Stimulated activated CD8-positive, alpha-beta memory T cell treated with anti-CD3 and anti-CD28 coated beads, Interleukin-4, amount 100 ng/mL, for 1 hour (primary cell): ENCODE measurements around the gene ADCY5.

Experiments used
- DNase-seq, 2 donors: peaks; one replicate each; pipeline ENCODE4 v3.0.0-alpha.2; 2020; ENCODE audit warnings: low read depth in 2 of 2, low spot score in 1 of 2

ADCY5 gene

DNA sequence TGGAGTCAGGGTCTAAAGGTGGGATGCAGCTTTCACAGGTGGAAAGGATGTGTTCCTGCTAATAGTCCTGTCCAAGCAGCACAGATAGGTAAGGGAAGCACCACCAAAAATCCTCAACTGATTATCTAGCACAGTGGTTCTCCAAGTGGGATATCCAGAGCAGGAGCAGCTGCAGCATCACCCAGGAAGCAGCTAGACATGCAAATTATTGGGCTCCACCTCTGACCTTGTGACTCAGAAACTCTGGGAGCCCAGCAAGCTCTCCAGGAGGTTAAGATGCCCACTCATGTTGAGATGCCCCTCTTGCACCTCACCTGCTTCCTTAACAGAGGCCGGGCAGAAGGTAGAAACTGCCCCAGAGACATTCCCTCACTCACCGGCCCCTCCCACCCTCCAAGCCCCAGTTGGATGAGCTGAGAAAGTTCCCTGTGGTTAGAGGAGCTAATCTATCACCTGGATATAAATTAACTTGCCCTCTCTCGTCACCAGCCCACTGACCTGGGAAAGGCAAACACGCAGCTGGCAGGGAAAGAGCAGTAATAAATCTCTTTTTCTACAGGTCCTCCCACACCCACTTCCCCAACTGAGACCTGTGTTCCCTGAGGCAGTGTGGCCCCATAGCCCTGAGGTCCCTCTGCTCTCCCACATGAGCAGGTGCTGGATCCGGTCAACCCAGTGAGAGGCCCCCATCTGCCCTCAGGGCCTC is 39.3 kb downstream of the ADCY5 start:
- no peak for DNase-seq

DNA sequence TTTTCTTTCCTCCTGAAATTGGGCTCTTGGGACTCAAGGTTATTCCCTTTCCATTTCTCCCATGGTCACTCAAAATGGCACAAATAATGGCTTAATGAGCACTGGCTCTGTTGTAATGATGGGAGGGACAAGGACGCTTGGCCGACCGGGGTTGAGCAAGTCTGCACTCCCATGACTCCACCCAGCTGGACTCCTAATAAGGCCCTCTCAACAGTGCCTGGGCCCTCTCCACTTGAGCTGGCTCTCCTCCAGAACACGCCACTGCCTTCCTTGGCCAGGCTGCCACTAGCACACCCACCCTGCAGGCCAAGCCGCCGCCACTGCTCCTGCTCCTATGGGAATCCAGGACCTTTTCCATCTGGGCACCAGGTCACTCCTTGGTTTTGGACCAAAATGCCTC is 42.3 kb downstream of the ADCY5 start:
- no peak for DNase-seq

DNA sequence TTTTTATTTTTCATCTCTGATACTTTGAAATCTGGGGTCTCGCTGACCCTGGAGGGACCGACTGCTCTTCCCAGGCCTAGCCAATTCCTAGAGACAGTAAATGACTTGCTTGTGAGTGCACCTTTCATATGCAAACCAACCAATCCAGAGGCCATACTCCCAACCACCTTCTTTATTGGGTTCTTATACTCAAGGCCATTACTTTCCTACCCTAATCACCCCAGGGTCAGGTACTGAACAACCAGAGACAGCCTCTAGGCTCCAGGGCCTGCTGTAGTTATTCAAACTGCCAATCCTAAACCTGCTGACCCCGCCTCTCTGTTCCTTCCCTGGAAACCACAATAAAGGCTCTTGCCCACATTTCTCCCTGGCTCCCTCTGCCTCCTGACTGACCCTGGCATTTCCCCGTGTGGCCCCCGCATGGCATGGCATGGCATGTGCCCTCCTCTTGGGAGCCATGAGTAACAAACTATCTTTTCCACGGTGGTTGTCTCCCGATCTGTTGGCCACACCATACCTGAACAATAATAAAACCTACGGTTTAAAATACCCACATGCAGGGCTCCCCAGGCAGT is 42.9 kb downstream of the ADCY5 start:
- DNase-seq, result no peak

DNA sequence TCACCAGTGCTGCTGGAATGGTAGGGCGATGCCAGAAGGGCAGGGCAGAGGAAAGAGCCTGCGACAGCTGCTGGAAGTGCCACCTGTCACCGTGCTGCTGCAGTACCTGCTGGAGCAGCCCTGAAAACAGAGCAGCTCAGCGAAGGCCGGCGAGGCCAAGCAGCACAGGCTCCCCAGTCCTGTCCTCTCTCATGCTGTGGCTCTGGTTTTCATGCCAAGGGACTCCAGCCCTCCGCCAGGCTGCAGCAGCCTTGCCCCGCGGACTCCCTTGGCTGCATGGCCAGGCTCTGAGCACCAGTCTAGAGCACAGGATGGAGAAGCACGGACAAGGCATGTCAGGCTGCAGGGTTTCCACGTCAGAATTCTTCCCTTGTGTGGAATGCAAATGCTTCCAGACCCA is 43.9 kb downstream of the ADCY5 start:
- DNase-seq, result no peak

DNA sequence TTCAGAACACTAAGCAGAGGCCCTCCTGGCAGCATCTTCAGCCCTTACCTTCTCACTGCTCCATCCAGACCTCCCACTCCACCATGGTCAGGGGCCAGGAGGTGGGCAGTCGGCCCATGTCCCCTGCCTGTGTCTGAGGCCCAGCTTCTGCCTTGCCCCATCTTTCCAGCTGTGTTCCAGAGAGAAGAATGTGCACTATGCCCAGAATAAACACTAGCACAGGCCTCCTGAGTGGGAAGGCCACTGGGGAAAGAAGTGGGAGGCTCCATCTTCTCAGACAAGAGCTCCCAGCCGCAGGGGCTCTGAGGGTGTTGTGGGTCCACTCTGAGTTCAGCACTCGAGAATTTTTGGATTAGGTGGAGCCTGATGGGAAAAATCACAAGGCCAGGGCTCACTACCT is 44.5 kb downstream of the ADCY5 start:
- DNase-seq, result no peak

DNA sequence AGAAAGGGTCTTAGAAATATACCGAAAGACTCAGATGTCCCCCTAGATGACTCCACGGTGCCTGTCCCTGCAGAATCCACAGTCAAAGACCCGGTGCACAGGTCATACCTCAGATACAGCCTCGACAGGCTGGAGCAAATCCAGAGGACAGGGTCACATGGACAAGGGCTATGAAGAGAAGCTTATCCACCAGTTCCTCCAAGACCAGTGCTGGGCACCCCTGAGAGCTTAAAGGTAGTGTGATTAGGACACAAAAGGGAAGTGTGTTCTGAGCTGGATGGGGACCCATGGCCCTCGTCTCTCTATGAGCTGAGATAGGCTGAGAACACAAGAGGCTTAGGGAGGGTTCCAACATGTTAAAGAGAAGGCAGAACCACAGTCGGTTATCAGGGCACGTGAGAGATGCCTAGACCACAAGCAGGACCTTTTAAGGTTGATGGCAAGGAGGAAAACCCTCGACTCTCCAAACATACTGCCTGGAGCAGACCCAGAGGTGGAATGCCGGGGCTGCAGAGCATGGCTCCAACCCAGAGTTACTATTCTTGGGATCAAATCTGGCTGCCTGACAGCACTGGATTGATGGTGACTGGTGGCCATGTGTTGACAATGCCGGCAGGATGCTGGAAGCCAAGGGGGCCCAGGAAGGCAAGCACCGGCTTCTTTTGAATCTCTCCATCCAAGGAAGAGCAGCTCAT is 46.9 kb downstream of the ADCY5 start:
- no peak for DNase-seq

DNA sequence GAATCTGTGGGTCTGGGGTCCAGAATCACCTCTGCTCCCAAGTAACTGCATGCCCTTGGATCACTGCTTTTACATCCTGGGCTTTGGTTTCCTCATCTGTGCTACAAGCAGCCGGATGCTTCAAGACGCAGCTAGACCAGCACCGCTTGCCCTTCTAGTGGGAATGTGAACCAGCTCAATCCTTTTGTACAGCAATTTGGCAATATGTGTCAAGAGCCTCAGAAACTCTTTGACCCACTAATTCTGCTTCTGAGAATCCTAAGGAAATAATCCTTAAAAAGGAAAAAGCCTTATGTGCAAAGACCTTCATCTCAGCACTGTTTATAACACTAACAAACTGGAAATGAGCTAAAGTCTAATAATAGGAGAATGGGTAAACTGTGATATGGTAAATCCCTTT is 48.7 kb downstream of the ADCY5 start:
- DNase-seq, result no peak

DNA sequence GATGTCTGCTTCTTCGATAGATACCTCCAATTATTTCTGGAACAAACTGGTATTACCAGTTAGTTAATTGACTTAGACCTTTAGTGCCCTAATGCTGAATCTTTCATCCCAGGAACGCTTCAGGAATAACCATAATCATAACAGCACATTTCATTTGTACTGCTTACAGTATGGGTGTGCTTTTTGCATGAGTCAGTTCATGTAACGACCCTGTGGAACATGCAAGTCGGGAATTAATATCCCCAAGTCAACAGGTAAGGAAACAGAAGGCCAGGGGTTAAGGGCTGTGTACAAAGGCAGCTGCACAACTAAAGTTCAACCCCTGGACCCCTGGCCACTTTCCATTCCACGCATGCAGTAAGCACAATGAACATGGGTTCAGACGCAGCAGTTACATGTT is 49.2 kb downstream of the ADCY5 start:
- DNase-seq, result no peak

DNA sequence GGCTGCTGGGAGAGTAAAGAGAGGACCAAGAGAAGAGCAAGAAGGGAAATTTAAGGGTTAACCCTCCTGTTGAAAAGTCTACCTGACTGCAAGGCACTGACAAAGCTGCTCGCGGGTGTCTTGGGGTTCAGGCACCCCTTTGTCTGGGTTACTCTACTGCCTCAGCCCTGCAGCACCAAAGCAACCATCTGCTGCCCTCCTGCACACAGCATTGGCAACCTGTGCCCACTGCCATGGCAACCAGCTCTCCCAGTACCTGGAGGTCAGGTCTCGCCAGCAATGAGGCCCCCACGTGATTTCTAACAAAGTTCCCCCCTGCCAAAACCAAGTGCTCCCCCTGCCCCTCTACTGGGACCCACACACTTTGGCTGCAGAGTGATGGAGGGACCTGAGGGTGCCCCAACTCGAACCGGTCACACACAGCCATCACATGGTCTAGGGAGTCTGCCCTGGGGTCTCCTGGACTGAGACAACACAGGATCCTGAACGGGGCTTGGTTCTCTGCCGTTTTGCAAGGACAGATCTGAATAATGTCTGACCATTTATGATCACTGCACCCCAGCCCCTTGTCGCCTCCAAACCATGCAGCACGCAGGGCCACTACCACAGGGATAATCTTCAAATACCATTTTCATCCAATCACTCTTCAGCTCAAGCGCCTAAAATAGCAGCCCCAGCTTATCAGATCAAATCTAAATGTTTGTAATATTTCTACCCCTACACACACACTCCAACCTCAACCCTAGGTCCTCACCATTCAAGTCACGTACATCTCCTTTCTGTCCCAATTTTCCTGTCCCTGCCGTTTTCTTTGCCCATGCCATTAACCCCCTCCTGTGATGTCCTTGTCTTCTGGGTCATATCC is 50.7 kb downstream of the ADCY5 start:
- no peak for DNase-seq

DNA sequence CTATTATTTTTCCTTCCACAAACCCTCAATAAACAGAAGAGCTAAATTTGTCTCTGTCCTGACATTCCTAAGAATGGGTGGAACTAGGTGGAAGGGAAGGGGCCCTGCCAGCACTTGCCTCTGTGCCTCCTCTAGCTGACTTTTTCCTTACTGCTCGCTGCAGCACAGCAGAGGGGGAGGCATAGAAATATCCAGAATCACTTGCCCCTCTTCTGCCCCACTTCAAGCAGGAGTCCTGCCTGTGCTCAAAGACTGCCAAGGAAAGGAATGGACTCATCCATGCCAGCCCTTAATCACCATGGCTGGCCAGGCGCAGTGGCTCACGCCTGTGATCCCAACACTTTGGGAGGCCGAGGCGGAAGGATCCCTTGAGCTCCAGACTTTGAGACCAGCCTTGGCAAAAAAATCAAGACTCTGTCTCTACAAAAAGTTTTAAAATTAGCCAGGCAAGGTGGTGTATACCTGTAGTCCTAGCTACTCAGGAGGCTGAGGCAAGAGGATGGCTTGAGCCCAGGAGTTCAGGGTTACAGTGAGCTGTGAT is 51.8 kb downstream of the ADCY5 start:
- DNase-seq, result no peak

DNA sequence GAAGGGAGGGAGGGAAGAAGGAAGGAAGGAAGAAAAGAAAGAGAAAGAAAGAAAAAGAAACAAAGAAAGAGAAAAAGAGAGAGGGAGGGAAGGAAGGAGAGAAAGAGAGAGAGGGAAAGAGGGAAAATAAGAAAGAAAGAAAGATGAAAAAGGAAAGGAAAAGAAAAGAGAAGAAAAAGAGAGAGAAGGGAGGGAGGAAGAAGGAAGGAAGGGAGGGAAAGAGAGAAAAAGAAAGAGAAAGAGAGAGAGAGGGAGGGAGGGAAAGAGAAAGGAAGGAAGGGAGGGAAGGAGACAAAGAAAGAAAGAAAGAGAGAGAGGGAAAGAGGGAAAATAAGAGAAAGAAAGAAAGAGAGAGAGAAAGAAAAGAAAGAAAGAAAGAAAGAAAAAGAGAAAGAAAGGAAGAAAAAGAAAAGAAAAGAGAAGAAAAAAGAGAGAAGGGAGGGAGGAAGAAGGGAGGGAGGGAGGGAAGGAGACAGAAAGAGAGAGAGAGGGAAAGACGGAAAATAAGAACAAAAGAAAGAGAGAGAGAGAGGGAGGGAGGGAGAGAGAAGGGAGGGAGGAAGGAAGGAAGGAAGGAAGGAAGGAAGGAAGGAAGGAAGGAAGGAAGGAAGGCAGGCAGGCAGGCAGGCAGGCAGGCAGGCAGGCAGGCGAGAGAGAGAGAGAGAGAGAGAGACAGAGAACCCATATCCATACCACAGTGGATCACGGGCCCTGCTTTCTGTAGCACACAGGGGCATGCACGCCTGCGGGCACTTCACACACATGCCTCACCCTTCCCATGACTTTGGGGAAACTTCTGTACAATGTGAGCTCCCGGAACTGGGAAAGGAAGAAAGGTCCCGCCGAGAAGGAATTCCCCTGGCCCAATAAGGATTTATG is 52.5 kb downstream of the ADCY5 start:
- DNase-seq, result no peak

DNA sequence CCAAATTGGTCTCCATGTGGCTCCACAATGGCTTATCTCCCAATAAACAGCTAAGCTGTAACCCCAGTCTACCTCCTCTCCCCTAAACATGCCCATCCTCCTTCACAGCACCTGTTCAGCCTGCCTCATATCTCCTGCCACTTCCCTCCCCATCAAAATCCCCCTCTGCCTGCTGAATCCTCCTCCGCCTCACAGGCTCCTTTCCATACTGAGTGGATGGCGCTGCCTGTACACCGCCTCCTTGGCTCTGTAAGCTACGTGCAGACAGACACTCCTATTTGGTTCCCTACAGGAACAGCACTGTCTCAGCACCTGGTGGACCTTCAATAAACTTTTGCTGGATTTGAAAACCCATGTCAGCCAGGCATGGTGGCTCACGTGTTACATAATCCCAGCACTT is 53.7 kb downstream of the ADCY5 start:
- no peak for DNase-seq

DNA sequence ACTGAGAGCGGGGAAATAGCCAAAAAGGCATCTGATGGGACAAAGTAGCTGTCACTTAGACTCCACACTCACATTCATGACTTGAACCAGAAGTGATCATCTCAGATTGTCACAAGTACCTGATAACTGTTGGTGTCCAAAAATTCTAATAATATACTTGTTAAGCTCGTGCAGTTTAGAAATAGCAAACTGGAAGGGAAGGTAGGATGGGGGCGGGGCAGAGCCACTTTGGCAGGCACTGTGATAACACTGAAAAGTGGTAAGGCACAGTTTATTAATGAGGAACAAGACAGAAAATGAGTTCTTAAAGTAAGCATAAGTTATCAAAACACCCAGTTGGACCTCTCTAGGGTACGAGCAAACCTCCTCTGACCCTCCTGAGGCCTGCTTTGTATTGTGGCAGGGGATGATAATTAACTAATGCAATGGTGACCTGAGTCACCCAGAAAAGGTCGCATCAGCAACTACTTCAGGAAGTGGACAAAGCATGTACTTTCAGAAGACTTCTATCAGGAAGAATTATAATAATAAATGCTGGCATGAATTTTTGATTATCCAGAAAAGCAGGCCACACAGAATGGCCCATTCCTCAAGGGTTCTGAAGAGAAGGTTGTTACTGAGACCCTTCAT is 54.4 kb downstream of the ADCY5 start:
- no peak for DNase-seq

DNA sequence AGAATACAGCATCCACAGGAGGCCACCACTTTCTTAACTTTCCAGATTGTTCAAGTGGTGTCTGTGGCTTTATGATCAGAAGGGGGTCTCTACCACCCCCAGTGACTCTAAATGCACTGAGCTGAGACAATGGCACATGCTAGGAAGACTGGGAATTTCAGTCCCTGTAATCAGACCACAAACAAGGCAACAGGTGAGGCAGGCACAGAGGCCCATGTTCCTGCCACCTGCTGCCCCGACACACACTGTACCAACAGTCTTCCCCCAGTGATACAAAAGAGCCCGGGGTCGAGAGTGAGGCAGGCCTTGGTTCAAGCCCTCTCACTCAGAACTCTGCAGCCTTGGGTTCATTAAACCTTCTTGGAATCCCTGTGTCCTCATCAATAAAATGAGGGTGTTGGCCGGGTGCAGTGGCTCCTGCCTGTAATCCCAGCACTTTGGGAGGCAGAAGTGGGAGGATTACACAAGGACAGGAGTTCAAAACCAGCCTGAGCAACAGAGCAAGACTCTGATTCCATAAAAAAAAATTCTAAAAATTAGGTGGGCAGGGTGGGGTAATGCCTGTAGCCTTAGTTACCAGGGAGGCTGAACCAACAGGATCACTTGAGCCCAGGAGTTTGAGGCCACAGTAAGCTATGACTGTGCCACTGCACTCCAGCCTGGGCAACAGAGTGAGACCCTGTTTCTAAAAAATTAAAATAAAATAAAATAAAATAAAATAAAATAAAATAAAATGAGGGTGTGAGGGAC is 55.8 kb downstream of the ADCY5 start:
- DNase-seq, result no peak

DNA sequence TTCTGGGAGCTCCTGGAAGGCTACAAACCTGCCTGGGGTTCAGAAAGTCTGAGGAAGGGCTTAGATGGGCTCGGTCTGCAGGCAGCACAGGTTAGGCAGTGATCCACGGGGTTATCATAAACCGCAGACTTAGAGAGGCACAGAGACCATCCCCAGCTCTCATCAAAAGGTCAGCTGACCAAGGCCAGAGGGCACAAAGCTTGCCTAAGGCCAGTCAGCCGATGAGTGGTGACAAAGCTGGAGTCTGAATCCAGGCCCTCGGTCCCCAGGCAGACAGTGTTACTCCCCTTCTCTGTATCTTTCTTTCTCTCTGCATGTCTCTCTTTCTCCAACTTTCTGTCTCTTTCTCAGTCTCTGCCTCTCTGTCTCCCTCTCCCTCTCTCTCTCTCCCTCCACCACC is 56.5 kb downstream of the ADCY5 start:
- DNase-seq, result no peak

DNA sequence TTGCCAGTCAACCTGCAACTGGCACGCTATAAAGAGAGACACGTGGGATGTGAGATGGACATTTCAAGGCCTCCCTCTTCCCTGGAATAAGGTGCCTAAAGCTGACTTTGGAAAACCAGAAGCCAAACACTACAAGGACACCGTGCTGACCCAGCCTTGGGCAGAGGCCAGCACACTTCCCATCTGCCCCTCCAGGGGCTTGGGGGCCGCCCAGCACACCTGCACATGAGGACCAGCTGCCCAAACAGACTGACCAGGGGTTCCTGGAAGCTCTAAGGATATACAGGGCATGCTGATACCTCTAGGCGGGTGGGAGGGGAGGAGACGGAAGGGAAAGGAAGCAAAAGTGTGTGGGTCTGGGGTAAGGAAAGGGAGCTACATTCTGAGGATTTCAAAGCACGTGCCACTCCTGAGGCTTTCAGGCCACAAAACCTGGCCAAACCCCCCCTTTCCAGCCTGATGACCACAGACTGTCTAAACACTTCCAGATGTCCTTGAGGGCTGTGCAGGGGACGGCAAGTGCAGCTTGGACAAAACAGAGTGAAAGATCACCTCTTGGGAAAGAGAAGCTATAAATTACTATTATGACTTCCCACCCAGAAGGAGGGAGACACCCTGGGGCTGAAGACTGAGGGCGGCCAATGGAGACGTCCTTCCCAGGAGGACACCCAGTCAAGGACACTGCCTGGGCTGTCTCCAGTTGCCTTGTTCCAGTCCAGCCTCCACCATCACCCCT is 57.9 kb downstream of the ADCY5 start:
- no peak for DNase-seq

DNA sequence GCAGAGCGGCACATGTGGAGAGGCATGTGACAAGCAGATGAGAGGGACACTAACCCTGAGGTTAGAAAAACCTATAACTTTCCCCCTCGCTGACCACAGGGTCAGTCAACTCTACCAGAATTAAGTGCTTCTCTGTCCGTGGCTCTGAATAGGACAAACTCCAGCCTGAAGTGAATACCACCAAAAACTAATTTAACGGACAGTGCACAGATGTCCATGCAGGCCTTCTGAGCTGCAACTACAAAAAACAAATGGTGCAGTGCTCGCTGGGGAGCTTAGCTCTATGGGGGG is 59.3 kb downstream of the ADCY5 start:
- DNase-seq, result no peak

DNA sequence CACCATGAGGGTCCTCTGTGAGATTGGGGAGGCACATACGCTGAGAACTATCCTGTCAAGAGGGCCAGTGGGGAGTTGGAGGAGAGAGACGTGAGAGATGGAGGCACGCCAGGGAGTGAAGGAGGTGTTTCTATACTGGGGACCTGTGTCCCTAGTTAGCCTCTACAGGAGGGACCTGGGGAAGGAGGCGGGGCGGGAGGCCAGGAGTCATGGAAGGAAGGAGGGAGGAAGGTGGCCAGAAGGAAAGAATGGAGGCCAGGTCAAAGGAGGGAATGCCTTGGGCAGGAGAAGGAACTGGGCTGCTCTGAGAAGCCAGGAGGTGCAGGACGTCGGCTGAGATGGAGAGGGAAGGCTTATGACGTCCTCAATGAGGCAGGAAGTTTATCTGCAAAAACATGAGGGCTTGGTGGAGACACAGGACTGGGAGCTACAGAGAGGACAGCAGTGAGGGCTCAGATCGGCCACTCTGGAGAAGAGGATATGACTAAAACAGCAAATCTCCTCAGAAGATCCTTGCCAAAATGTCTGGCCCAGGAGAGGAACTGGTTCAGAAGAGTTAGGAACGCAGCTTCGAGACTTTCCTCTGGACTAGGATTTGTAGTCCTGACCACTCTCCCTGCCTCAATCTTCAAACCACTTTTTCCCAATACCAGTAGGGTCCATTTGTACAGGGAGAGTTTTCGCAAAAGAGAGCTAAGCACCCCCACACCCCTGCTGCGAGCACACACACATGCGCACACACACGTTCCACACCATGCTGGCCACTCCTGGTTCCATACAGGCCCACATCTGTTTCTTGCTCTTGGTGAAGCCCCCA is 59.9 kb downstream of the ADCY5 start:
- DNase-seq, result no peak
